B cell (primary cell): Measurements from ENCODE around the gene CTRB2.

Experiments
- EZH2 ChIP-seq: IDR thresholded peaks from 2 replicates; pipeline ENCODE4 v1.6.1; 2012; ENCODE audit warnings: borderline replicate concordance, low read depth, mild to moderate bottlenecking, moderate library complexity, low read length; ENCODE audit not compliant: insufficient read depth, poor library complexity, severe bottlenecking
- TF ChIP-seq, protein P1 (sequence below): fragments of 200-600 bp; IDR thresholded peaks from one replicate; pipeline ENCODE4 v1.8.0; 2022; ENCODE audit warnings: antibody characterized with exemption, mild to moderate bottlenecking

DNA sequence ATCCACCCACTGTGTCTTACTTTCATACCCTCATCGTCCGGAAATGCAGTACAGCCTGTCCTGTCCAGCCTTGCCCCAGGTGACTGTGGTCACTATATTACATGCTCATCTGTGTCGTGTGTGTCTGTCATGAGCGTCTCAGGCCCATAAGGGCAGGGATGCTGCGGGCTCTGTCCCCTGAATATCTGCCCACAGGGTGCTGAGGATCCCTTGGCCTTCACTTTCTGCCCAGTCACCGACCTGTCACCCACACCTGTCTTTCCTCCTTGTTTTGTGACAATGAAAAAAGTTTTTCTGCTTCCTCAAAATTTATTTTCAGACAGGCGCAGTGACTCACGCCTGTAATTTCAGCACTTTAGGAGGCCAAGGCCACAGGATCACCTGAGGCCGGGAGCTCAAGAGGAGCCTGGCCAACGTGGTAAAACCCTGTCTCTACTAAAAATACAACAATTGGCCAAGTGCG, 10.5 kb upstream of the CTRB2 start:
- TF ChIP-seq, protein P1, sequence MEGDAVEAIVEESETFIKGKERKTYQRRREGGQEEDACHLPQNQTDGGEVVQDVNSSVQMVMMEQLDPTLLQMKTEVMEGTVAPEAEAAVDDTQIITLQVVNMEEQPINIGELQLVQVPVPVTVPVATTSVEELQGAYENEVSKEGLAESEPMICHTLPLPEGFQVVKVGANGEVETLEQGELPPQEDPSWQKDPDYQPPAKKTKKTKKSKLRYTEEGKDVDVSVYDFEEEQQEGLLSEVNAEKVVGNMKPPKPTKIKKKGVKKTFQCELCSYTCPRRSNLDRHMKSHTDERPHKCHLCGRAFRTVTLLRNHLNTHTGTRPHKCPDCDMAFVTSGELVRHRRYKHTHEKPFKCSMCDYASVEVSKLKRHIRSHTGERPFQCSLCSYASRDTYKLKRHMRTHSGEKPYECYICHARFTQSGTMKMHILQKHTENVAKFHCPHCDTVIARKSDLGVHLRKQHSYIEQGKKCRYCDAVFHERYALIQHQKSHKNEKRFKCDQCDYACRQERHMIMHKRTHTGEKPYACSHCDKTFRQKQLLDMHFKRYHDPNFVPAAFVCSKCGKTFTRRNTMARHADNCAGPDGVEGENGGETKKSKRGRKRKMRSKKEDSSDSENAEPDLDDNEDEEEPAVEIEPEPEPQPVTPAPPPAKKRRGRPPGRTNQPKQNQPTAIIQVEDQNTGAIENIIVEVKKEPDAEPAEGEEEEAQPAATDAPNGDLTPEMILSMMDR: no peak
- no peak for TF ChIP-seq EZH2
